T-helper 2 cell (primary cell): ENCODE data around the gene DNAAF8.

Source experiments
- DNase-seq, 5 experiments: peaks; one replicate each; pipeline versions ENCODE4 v3.0.0 to v3.0.0-alpha.2; 2012 to 2022

Gene DNAAF8

GRCh38 chr16:4753227-4753626, 18.9 kb downstream of the DNAAF8 start:
- DNase-seq: no peak

GRCh38 chr16:4754865-4755264, 20.5 kb downstream of the DNAAF8 start:
- no peak for DNase-seq

- DNase-seq: no peak
These were observed 21.4 kb downstream of the DNAAF8 start for GRCh38 chr16:4755687-4756086.

- no peak for DNase-seq
These were observed 26.0 kb downstream of the DNAAF8 start for GRCh38 chr16:4760221-4760910.

- no peak for DNase-seq
These were observed 27.9 kb downstream of the DNAAF8 start for GRCh38 chr16:4762205-4762604.

GRCh38 chr16:4763791-4764190, 29.5 kb downstream of the DNAAF8 start:
- DNase-seq: no peak

- no peak for DNase-seq
These were observed 31.5 kb downstream of the DNAAF8 start for GRCh38 chr16:4765511-4766474.

GRCh38 chr16:4766875-4767628, 32.7 kb downstream of the DNAAF8 start, which contains the start of gene ZNF500:
Gene ZNF500 (minus strand): TSS chr16:4767162. CDS start chr16:4765978, 1,184 bp downstream.
- DNase-seq: peak; percentile 86 to 97 (median 89)

GRCh38 chr16:4767872-4768548, 33.7 kb downstream of the DNAAF8 start:
- DNase-seq: peak in 1 of 5 experiments; percentile 34

GRCh38 chr16:4768549-4769305, 34.4 kb downstream of the DNAAF8 start:
- peak; percentile 65 to 92 (median 73) for DNase-seq

GRCh38 chr16:4769306-4769638, 34.9 kb downstream of the DNAAF8 start:
- DNase-seq: no peak

- DNase-seq: no peak
These were observed 37.3 kb downstream of the DNAAF8 start for GRCh38 chr16:4771646-4772045.

GRCh38 chr16:4772351-4772750, 38.0 kb downstream of the DNAAF8 start:
- DNase-seq: no peak

- no peak for DNase-seq
These were observed 40.7 kb downstream of the DNAAF8 start for GRCh38 chr16:4775005-4775404.

GRCh38 chr16:4776141-4776705, 41.9 kb downstream of the DNAAF8 start:
- DNase-seq: no peak

GRCh38 chr16:4777339-4778049, 43.2 kb downstream of the DNAAF8 start:
- no peak for DNase-seq

- no peak for DNase-seq
These were observed 43.7 kb downstream of the DNAAF8 start for GRCh38 chr16:4778050-4778392.

- DNase-seq: no peak
These were observed 45.9 kb downstream of the DNAAF8 start for GRCh38 chr16:4780235-4780634.

GRCh38 chr16:4783251-4783950, 49.1 kb downstream of the DNAAF8 start:
- DNase-seq: no peak

GRCh38 chr16:4783951-4784336, 49.6 kb downstream of the DNAAF8 start:
- DNase-seq: no peak
